K562 (cell line): ENCODE measurements around the gene PPP1R3E. TPM values are rescaled to one million over a fixed set of nuclear protein-coding genes. Genes with fewer than 3 reads are reported as not detected.

ENCODE experiments used
- CEBPG ChIP-seq, 3 experiments: fragments of 200-800 bp in 1 of 3; sonication (Bioruptor generic) in 1 of 3; sonication (generic) in 1 of 3; formaldehyde crosslinking in 1 of 3; IDR thresholded peaks in 2 of 3; conservative IDR thresholded peaks in 1 of 3; 2 replicates each; pipeline versions ENCODE4 v1.6.1 to v1.8.0; 2016 to 2022; ENCODE audit warnings: missing compliant biosample characterization in 2 of 3, missing genetic modification characterization in 2 of 3, mild to moderate bottlenecking in 1 of 3, missing genetic modification reagents in 1 of 3
- MTA2 ChIP-seq: fragments of 450-650 bp; IDR thresholded peaks from 2 replicates; pipeline ENCODE4 v1.6.1; 2016; ENCODE audit warnings: low read depth
- NCOA4 ChIP-seq: fragments of 450-650 bp; IDR thresholded peaks from 2 replicates; pipeline ENCODE4 v1.6.1; 2018; ENCODE audit warnings: mild to moderate bottlenecking; ENCODE audit not compliant: partially characterized antibody
- PML ChIP-seq: IDR thresholded peaks from 2 replicates; pipeline ENCODE4 v1.6.1; 2012; ENCODE audit warnings: low read length, inconsistent platforms
- RCOR1 ChIP-seq, 2 experiments: IDR thresholded peaks; 2 replicates each; pipeline ENCODE4 v1.6.1; 2012; ENCODE audit warnings: low read depth in 2 of 2, low read length in 2 of 2, borderline replicate concordance in 1 of 2, improper control_type of control experiment in 1 of 2
- polyA plus RNA-seq, 8 experiments: library from polyadenylated mRNA; depleted of rRNA in 4 of 8; stranded (reverse) in 5 of 8; unstranded in 3 of 8; fragments of >200 nt; fragmentation: Nextera tagmentation in 2 of 8; fragmentation: Illumina TruSeq in 1 of 8; extraction: Ambion mirVana in 2 of 8; extraction: Trizol in 1 of 8; gene quantifications; 2 replicates each; pipeline versions ENCODE4 v1.2.1 to v1.2.3, GENCODE V29; 2011 to 2014; ENCODE audit warnings: inconsistent platforms in 1 of 8, missing spikeins in 1 of 8
- total RNA-seq, 7 experiments: library from RNA; depleted of rRNA in 6 of 7; stranded (reverse); fragments of >200 nt in 6 of 7; fragmentation: Illumina TruSeq in 2 of 7; extraction: Trizol in 2 of 7; gene quantifications; 2 replicates each; pipeline versions ENCODE4 v1.2.1 to v1.2.3, GENCODE V29; 2011 to 2021; ENCODE audit warnings: low replicate concordance in 1 of 7
- TF ChIP-seq, protein P1 (sequence below): fragments of 250-450 bp; sonication (Bioruptor Pico); IDR thresholded peaks from 2 replicates; pipeline ENCODE4 v1.5.0; 2021; ENCODE audit warnings: mild to moderate bottlenecking, moderate library complexity
- TF ChIP-seq, protein P2 (sequence below): fragments of 250-450 bp; sonication (Bioruptor Pico); IDR thresholded peaks from 2 replicates; pipeline ENCODE4 v1.8.0; 2021; ENCODE audit warnings: mild to moderate bottlenecking, moderate library complexity
- TF ChIP-seq, protein P3 (sequence below): fragments of 200-600 bp; sonication (generic); IDR thresholded peaks from one replicate; pipeline ENCODE4 v1.6.1; 2012; ENCODE audit warnings: mild to moderate bottlenecking, low read depth, low read length, inconsistent platforms

The PPP1R3E gene
- total and polyA plus RNA-seq, 9 of the 15 experiments (the other 6 are each of a cell fraction or from before 2014, with no cell fraction given): 3.2 to 18.4 (median 7.6) TPM

DNA sequence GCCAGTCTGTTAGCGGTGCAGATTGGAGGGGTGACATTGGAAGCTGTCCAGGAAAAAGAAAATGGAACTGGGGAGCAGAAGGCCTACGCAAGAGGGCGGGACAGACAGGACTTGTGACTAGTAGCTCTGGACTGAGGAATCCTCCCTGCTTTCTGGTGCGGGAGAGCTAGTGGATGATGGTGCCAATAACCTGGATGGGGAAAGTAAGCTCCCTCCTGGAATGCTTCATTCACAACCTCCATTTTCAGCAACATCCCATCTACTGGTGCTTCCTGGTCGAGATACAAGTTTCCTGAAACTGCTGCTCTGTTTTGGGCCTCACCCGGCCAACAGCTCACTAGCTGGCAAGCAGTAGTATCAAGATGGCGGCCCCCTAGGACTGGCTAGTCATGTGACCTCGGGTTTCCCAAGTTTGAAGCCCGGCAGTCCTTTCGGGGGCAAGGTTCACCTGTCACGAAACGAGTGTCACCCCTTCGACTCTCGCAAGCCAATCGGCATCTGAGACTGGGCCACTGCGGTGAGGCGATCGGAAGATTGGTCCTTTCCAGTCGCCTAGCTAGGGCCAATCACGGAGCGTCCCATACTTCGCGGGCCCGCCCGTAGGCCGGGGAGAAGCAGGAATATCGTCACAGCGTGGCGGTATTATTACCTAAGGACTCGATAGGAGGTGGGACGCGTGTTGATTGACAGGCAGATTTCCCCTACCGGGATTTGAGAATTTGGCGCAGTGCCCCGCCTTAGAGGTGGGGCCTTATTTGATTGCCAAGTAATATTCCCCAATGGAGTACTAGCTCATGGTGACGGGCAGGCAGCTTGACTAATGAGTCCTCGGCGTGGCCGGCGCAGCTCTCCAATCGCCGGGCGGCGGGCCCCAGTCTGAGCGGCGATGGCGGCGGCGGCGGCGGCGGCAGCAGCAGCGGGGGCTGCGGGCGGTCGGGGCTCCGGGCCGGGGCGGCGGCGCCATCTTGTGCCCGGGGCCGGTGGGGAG lies 18.2 kb upstream of the PPP1R3E start, which contains the start of gene PABPN1 (continued):
- TF ChIP-seq, protein P1, sequence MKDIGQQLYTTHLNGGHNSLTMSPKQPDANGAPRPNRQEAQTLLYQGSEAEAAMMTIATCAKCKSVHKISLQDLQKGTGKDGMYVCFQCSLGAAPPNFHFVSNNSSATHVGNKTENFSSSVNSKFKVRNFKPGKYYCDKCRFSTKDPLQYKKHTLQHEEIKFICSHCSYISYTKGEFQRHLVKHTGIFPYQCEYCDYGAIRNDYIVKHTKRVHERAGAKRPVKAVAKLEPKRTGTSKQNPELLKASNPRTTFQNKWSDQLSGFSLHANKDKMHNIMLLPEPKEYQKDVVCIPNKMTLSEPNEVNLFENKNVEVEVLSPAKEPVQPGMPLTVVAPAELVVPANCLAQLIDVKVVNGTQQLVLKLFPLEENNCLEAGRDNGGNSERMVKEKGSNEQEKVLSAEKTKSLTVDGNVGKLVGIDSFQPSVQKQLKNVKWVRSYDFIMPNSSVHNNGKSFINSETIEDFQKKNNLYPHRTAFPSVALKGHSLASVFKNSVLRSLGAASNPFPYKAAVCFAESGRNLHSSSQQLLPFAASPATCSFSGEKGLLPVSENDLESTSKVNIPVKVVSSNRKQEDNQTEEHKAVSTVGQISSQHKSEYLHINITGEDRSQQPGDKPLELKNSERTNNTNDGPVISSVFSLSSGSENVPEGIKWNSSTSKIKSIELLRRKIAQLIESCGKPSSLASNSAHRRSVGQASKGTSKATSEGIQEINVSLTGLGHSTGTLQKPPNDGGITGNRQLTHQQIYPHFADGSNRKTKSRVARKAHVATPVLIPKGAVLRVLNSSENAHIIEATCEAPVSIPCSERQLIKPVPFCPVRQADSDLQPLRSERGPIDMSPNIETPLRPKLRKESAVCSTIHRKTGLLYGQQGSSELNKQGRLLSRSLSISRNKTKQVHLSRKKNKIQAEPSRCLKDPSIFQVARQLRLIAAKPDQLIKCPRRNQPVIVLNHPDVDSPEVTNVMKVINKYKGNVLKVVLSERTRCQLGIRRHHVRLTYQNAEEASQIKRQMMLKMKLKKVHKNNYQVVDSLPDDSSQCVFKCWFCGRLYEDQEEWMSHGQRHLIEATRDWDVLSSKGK (CRISPR knock-in tag): no peak
- peak; percentile 7; the same call in 1 of the 2 replicates for TF ChIP-seq MTA2
- TF ChIP-seq, protein P2, sequence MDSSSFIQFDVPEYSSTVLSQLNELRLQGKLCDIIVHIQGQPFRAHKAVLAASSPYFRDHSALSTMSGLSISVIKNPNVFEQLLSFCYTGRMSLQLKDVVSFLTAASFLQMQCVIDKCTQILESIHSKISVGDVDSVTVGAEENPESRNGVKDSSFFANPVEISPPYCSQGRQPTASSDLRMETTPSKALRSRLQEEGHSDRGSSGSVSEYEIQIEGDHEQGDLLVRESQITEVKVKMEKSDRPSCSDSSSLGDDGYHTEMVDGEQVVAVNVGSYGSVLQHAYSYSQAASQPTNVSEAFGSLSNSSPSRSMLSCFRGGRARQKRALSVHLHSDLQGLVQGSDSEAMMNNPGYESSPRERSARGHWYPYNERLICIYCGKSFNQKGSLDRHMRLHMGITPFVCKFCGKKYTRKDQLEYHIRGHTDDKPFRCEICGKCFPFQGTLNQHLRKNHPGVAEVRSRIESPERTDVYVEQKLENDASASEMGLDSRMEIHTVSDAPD (CRISPR knock-in tag): no peak
- TF ChIP-seq, protein P3, sequence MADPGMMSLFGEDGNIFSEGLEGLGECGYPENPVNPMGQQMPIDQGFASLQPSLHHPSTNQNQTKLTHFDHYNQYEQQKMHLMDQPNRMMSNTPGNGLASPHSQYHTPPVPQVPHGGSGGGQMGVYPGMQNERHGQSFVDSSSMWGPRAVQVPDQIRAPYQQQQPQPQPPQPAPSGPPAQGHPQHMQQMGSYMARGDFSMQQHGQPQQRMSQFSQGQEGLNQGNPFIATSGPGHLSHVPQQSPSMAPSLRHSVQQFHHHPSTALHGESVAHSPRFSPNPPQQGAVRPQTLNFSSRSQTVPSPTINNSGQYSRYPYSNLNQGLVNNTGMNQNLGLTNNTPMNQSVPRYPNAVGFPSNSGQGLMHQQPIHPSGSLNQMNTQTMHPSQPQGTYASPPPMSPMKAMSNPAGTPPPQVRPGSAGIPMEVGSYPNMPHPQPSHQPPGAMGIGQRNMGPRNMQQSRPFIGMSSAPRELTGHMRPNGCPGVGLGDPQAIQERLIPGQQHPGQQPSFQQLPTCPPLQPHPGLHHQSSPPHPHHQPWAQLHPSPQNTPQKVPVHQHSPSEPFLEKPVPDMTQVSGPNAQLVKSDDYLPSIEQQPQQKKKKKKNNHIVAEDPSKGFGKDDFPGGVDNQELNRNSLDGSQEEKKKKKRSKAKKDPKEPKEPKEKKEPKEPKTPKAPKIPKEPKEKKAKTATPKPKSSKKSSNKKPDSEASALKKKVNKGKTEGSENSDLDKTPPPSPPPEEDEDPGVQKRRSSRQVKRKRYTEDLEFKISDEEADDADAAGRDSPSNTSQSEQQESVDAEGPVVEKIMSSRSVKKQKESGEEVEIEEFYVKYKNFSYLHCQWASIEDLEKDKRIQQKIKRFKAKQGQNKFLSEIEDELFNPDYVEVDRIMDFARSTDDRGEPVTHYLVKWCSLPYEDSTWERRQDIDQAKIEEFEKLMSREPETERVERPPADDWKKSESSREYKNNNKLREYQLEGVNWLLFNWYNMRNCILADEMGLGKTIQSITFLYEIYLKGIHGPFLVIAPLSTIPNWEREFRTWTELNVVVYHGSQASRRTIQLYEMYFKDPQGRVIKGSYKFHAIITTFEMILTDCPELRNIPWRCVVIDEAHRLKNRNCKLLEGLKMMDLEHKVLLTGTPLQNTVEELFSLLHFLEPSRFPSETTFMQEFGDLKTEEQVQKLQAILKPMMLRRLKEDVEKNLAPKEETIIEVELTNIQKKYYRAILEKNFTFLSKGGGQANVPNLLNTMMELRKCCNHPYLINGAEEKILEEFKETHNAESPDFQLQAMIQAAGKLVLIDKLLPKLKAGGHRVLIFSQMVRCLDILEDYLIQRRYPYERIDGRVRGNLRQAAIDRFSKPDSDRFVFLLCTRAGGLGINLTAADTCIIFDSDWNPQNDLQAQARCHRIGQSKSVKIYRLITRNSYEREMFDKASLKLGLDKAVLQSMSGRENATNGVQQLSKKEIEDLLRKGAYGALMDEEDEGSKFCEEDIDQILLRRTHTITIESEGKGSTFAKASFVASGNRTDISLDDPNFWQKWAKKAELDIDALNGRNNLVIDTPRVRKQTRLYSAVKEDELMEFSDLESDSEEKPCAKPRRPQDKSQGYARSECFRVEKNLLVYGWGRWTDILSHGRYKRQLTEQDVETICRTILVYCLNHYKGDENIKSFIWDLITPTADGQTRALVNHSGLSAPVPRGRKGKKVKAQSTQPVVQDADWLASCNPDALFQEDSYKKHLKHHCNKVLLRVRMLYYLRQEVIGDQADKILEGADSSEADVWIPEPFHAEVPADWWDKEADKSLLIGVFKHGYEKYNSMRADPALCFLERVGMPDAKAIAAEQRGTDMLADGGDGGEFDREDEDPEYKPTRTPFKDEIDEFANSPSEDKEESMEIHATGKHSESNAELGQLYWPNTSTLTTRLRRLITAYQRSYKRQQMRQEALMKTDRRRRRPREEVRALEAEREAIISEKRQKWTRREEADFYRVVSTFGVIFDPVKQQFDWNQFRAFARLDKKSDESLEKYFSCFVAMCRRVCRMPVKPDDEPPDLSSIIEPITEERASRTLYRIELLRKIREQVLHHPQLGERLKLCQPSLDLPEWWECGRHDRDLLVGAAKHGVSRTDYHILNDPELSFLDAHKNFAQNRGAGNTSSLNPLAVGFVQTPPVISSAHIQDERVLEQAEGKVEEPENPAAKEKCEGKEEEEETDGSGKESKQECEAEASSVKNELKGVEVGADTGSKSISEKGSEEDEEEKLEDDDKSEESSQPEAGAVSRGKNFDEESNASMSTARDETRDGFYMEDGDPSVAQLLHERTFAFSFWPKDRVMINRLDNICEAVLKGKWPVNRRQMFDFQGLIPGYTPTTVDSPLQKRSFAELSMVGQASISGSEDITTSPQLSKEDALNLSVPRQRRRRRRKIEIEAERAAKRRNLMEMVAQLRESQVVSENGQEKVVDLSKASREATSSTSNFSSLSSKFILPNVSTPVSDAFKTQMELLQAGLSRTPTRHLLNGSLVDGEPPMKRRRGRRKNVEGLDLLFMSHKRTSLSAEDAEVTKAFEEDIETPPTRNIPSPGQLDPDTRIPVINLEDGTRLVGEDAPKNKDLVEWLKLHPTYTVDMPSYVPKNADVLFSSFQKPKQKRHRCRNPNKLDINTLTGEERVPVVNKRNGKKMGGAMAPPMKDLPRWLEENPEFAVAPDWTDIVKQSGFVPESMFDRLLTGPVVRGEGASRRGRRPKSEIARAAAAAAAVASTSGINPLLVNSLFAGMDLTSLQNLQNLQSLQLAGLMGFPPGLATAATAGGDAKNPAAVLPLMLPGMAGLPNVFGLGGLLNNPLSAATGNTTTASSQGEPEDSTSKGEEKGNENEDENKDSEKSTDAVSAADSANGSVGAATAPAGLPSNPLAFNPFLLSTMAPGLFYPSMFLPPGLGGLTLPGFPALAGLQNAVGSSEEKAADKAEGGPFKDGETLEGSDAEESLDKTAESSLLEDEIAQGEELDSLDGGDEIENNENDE: no peak
- no peak; the same call in 1 of the 2 replicates for TF ChIP-seq PML
- peak; percentile 9; the same call in 1 of the 2 replicates for TF ChIP-seq CEBPG (CRISPR knock-in tag; IDR thresholded peaks at IDR 0.05)
- peak in 1 of 2 experiments; percentile 49; a peak in 2 of 4 replicates for TF ChIP-seq CEBPG (tag; conservative IDR thresholded peaks at IDR 0.05 in 1 of 2, IDR thresholded peaks at IDR 0.05 in 1 of 2)
- TF ChIP-seq NCOA4: no peak
- peak in 1 of 2 experiments; percentile 42; a peak in 2 of 4 replicates for TF ChIP-seq RCOR1 (IDR thresholded peaks at IDR 0.05; ENCODE audit: borderline replicate concordance in 1 of 2, low read depth in 2 of 2, low read length in 2 of 2)
